SK-N-SH treated with all-trans-retinoic acid at 6 μM for 48 hours (cell line): ENCODE measurements around the gene BHMT.

Experiments
- SNAI2 ChIP-seq: fragments of 250-450 bp; sonication (Bioruptor Pico); IDR thresholded peaks from 2 replicates; pipeline ENCODE4 v1.5.0; 2020; ENCODE audit warnings: mild to moderate bottlenecking, moderate library complexity
- TSHZ2 ChIP-seq: fragments of 250-450 bp; sonication (Bioruptor Pico); IDR thresholded peaks from 2 replicates; pipeline ENCODE4 v1.5.0; 2020; ENCODE audit warnings: mild to moderate bottlenecking, moderate library complexity
- ZC3H10 ChIP-seq: fragments of 250-450 bp; sonication (Bioruptor Pico); IDR thresholded peaks from 2 replicates; pipeline ENCODE4 v1.5.1; 2021; ENCODE audit warnings: mild to moderate bottlenecking, moderate library complexity
- ZFP3 ChIP-seq: fragments of 250-450 bp; sonication (Bioruptor Pico); IDR thresholded peaks from 2 replicates; pipeline ENCODE4 v1.5.0; 2020; ENCODE audit warnings: mild to moderate bottlenecking, moderate library complexity
- ZNF565 ChIP-seq: fragments of 450-650 bp; formaldehyde crosslinking; conservative IDR thresholded peaks from 2 replicates; pipeline ENCODE4 v1.5.0; 2020; ENCODE audit warnings: low read depth, mild to moderate bottlenecking, moderate library complexity
- TF ChIP-seq, protein P1 (sequence below): fragments of 250-450 bp; sonication (Bioruptor Pico); IDR thresholded peaks from 2 replicates; pipeline ENCODE4 v1.5.1; 2020; ENCODE audit warnings: low read depth, mild to moderate bottlenecking, moderate library complexity

DNA sequence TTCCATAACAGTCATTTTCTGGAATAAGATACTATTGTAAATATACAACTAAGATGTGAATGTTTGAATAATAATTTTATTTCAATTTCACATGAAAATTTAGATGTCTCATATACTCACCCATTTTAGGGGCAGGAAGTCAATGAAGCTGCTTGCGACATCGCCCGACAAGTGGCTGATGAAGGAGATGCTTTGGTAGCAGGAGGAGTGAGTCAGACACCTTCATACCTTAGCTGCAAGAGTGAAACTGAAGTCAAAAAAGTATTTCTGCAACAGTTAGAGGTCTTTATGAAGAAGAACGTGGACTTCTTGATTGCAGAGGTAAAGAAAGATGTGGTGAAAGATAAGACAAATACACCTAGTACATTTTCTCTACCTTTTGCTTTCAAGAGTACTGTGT is 8.6 kb downstream of the BHMT start:
- TF ChIP-seq ZNF565 (CRISPR knock-in tag) (no peak), SNAI2 (CRISPR knock-in tag) (no peak), ZFP3 (CRISPR knock-in tag) (no peak), TSHZ2 (CRISPR knock-in tag) (no peak), ZC3H10 (CRISPR knock-in tag) (no peak)
- TF ChIP-seq, protein P1, sequence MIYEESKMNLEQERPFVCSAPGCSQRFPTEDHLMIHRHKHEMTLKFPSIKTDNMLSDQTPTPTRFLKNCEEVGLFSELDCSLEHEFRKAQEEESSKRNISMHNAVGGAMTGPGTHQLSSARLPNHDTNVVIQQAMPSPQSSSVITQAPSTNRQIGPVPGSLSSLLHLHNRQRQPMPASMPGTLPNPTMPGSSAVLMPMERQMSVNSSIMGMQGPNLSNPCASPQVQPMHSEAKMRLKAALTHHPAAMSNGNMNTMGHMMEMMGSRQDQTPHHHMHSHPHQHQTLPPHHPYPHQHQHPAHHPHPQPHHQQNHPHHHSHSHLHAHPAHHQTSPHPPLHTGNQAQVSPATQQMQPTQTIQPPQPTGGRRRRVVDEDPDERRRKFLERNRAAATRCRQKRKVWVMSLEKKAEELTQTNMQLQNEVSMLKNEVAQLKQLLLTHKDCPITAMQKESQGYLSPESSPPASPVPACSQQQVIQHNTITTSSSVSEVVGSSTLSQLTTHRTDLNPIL (CRISPR knock-in tag), result no peak
